HUES48 (cell line): Measurements from ENCODE around the gene SLC6A14.

Experiments
- H3K27ac ChIP-seq: one replicate; pipeline ENCODE4 v1.7.0; 2013; ENCODE audit warnings: low read depth, low read length, inconsistent platforms
- H3K27me3 ChIP-seq: 2 replicates; pipeline ENCODE4 v1.6.1; 2013; ENCODE audit warnings: mild to moderate bottlenecking, low read length; ENCODE audit not compliant: control insufficient read depth, insufficient read depth
- H3K36me3 ChIP-seq: 2 replicates; pipeline ENCODE4 v1.6.1; 2013; ENCODE audit warnings: low read length; ENCODE audit not compliant: control insufficient read depth, insufficient read depth
- H3K4me1 ChIP-seq: 2 replicates; pipeline ENCODE4 v1.6.1; 2013; ENCODE audit warnings: mild to moderate bottlenecking, low read length; ENCODE audit not compliant: control insufficient read depth, insufficient read depth
- H3K4me3 ChIP-seq: 2 replicates; pipeline ENCODE4 v1.5.1; 2013; ENCODE audit warnings: mild to moderate bottlenecking, low read depth, low read length
- H3K9ac ChIP-seq: 2 replicates; pipeline ENCODE4 v1.6.1; 2013; ENCODE audit warnings: mild to moderate bottlenecking, low read depth, low read length, moderate library complexity
- H3K9me3 ChIP-seq: 2 replicates; pipeline ENCODE4 v1.6.1; 2013; ENCODE audit warnings: low read length; ENCODE audit not compliant: control insufficient read depth, insufficient read depth

SLC6A14 gene

GRCh38 chrX:116436358-116436816 is at the start of gene SLC6A14:
SLC6A14 (plus strand) TSS chrX:116436606; CDS start chrX:116436710, 104 bp downstream.
- Histone ChIP-seq H3K4me1 (no peaks in the 10 kb centered on the region), H3K27ac (no peak within 1 kb of the TSS), H3K9ac (no peak within 1 kb of the TSS)

GRCh38 chrX:116395752-116396151 is 40.7 kb upstream of the SLC6A14 start:
- no peak overlapping the region for H3K9ac ChIP-seq
- no peaks in the 10 kb centered on the region for H3K9me3 ChIP-seq
- no peaks in the 10 kb centered on the region for H3K36me3 ChIP-seq
- no peaks in the 10 kb centered on the region for H3K4me1 ChIP-seq
- no peak overlapping the region for H3K4me3 ChIP-seq
- no peak overlapping the region for H3K27ac ChIP-seq
- no peaks in the 10 kb centered on the region for H3K27me3 ChIP-seq

More at GRCh38 chrX:116436358-116436816, at the start of gene SLC6A14:
- no peaks in the 10 kb centered on the region for H3K36me3 ChIP-seq
- no peaks in the 10 kb centered on the region; the same call in 1 of the 2 replicates for H3K27me3 ChIP-seq
- H3K4me3 ChIP-seq: no peak within 1 kb of the TSS
- no peaks in the 10 kb centered on the region for H3K9me3 ChIP-seq

- H3K9me3 ChIP-seq: no peaks in the 10 kb centered on the region
- H3K4me3 ChIP-seq: no peak overlapping the region
- no peak overlapping the region for H3K27ac ChIP-seq
- no peaks in the 10 kb centered on the region for H3K27me3 ChIP-seq
- H3K4me1 ChIP-seq: no peaks in the 10 kb centered on the region
- H3K36me3 ChIP-seq: no peaks in the 10 kb centered on the region
- H3K9ac ChIP-seq: no peak overlapping the region
Observed at GRCh38 chrX:116399681-116400080, 36.7 kb upstream of the SLC6A14 start.

GRCh38 chrX:116409219-116409618 is 27.2 kb upstream of the SLC6A14 start:
- no peak overlapping the region for H3K4me3 ChIP-seq
- peaks cover 14% of the 10 kb centered on the region for H3K9me3 ChIP-seq
- H3K36me3 ChIP-seq: no peaks in the 10 kb centered on the region
- no peak overlapping the region for H3K27ac ChIP-seq
- no peaks in the 10 kb centered on the region for H3K4me1 ChIP-seq
- H3K9ac ChIP-seq: no peak overlapping the region
- peaks cover 4% of the 10 kb centered on the region; the same call in 1 of the 2 replicates for H3K27me3 ChIP-seq

GRCh38 chrX:116413273-116413672 is 23.1 kb upstream of the SLC6A14 start:
- Histone ChIP-seq H3K36me3 (no peaks in the 10 kb centered on the region), H3K9ac (no peak overlapping the region), H3K27me3 (no peaks in the 10 kb centered on the region), H3K9me3 (peaks cover 14% of the 10 kb centered on the region), H3K4me3 (no peak overlapping the region), H3K4me1 (no peaks in the 10 kb centered on the region), H3K27ac (no peak overlapping the region)

- Histone ChIP-seq H3K4me3 (no peak overlapping the region), H3K36me3 (no peaks in the 10 kb centered on the region), H3K9me3 (no peaks in the 10 kb centered on the region), H3K27me3 (no peaks in the 10 kb centered on the region), H3K9ac (no peak overlapping the region), H3K27ac (no peak overlapping the region), H3K4me1 (no peaks in the 10 kb centered on the region)
Observed at GRCh38 chrX:116417214-116417613, 19.2 kb upstream of the SLC6A14 start.

GRCh38 chrX:116417968-116418367 is 18.4 kb upstream of the SLC6A14 start:
- no peak overlapping the region for H3K4me3 ChIP-seq
- no peaks in the 10 kb centered on the region for H3K9me3 ChIP-seq
- no peak overlapping the region for H3K27ac ChIP-seq
- no peaks in the 10 kb centered on the region for H3K36me3 ChIP-seq
- H3K9ac ChIP-seq: no peak overlapping the region
- H3K4me1 ChIP-seq: no peaks in the 10 kb centered on the region
- no peaks in the 10 kb centered on the region for H3K27me3 ChIP-seq

- Histone ChIP-seq H3K9me3 (no peaks in the 10 kb centered on the region), H3K27ac (no peak overlapping the region), H3K27me3 (no peaks in the 10 kb centered on the region)
Observed at GRCh38 chrX:116427978-116428377, 8.4 kb upstream of the SLC6A14 start.

GRCh38 chrX:116435597-116435996 is 809 bp upstream of the SLC6A14 start:
- Histone ChIP-seq H3K9ac (no peak overlapping the region), H3K27me3 (no peaks in the 10 kb centered on the region; the same call in 1 of the 2 replicates)

More at GRCh38 chrX:116427978-116428377, 8.4 kb upstream of the SLC6A14 start:
- no peak overlapping the region for H3K4me3 ChIP-seq
- no peak overlapping the region for H3K9ac ChIP-seq
- no peaks in the 10 kb centered on the region for H3K36me3 ChIP-seq
- no peaks in the 10 kb centered on the region for H3K4me1 ChIP-seq

GRCh38 chrX:116449156-116449555 is 12.8 kb downstream of the SLC6A14 start:
- Histone ChIP-seq H3K27me3 (no peaks in the 10 kb centered on the region; the same call in 1 of the 2 replicates), H3K4me3 (no peak overlapping the region), H3K36me3 (no peaks in the 10 kb centered on the region), H3K27ac (no peak overlapping the region), H3K9me3 (no peaks in the 10 kb centered on the region), H3K9ac (no peak overlapping the region), H3K4me1 (no peaks in the 10 kb centered on the region)

More at GRCh38 chrX:116435597-116435996, 809 bp upstream of the SLC6A14 start:
- Histone ChIP-seq H3K27ac (no peak overlapping the region), H3K4me3 (no peak overlapping the region), H3K9me3 (no peaks in the 10 kb centered on the region), H3K4me1 (no peaks in the 10 kb centered on the region), H3K36me3 (no peaks in the 10 kb centered on the region)

GRCh38 chrX:116462822-116463221 is 26.4 kb downstream of the SLC6A14 start, which contains the start of gene CT83:
CT83 (minus strand) TSS chrX:116462976; CDS start chrX:116462856, 120 bp downstream.
- Histone ChIP-seq H3K27me3 (no peaks in the 10 kb centered on the region; the same call in 1 of the 2 replicates), H3K27ac (no peak within 1 kb of the TSS), H3K9ac (no peak within 1 kb of the TSS), H3K4me3 (no peak within 1 kb of the TSS), H3K36me3 (no peaks in the 10 kb centered on the region), H3K4me1 (no peaks in the 10 kb centered on the region), H3K9me3 (no peaks in the 10 kb centered on the region)
